Transverse colon (tissue), 4 donors: Measurements from ENCODE around the gene KCNC2. TPM values are rescaled to one million over a fixed set of nuclear protein-coding genes. Genes with fewer than 3 reads are reported as not detected.

Experiments used
- DNase-seq: peaks from one replicate; pipeline ENCODE4 v3.0.0-alpha.2; 2019
- H3K27ac ChIP-seq, 4 donors: fragments of 200-600 bp; sonication (generic); 2 replicates each; pipeline ENCODE4 v1.5.1; 2016 to 2018; ENCODE audit warnings: inconsistent platforms in 4 of 4
- H3K27me3 ChIP-seq: fragments of 200-600 bp; sonication (generic); 2 replicates; pipeline ENCODE4 v1.5.1; 2017; ENCODE audit warnings: inconsistent platforms
- H3K36me3 ChIP-seq, 4 donors: fragments of 200-600 bp; sonication (generic); 2 replicates each; pipeline ENCODE4 v1.5.1; 2017 to 2019; ENCODE audit warnings: inconsistent platforms in 4 of 4
- H3K4me1 ChIP-seq, 4 donors: fragments of 200-600 bp; sonication (generic); 2 replicates each; pipeline ENCODE4 v1.5.1; 2017 to 2020; ENCODE audit warnings: inconsistent platforms in 4 of 4
- H3K4me3 ChIP-seq, 4 donors: fragments of 200-600 bp; sonication (generic); 1 replicate in 1 of 4; 2 replicates in 3 of 4; pipeline versions ENCODE4 v1.5.1 to v1.6.1; 2017 to 2019; ENCODE audit warnings: inconsistent platforms in 4 of 4
- H3K9me3 ChIP-seq, 2 donors: fragments of 200-600 bp; sonication (generic); 2 replicates each; pipeline ENCODE4 v1.5.1; 2017 to 2019; ENCODE audit warnings: inconsistent platforms in 2 of 2
- CTCF ChIP-seq, 5 experiments: fragments of 200-600 bp in 3 of 5; fragments of 450-650 bp in 2 of 5; sonication (generic) in 3 of 5; IDR thresholded peaks; 1 replicate in 2 of 5; 2 replicates in 3 of 5; pipeline ENCODE4 v1.5.1; 2016 to 2017; ENCODE audit warnings: antibody characterized with exemption in 5 of 5, inconsistent platforms in 3 of 5, mild to moderate bottlenecking in 2 of 5, moderate library complexity in 1 of 5
- EP300 ChIP-seq: sonication (generic); formaldehyde crosslinking; IDR thresholded peaks from one replicate; pipeline ENCODE4 v1.6.1; 2017; ENCODE audit warnings: antibody characterized with exemption, low read depth
- POLR2A ChIP-seq: fragments of 450-650 bp; IDR thresholded peaks from one replicate; pipeline ENCODE4 v1.6.1; 2016; ENCODE audit warnings: antibody characterized with exemption, mild to moderate bottlenecking, moderate library complexity
- POLR2AphosphoS5 ChIP-seq, 3 donors: sonication (generic); formaldehyde crosslinking; IDR thresholded peaks; one replicate each; pipeline ENCODE4 v1.6.1; 2016; ENCODE audit warnings: antibody characterized with exemption in 3 of 3
- WGBS, 2 donors: methylation state at CpG; one replicate each; pipeline ENCODE4 v1.1.5; 2018; ENCODE audit warnings: low coverage in 1 of 2; 5-methylcytosine and 5-hydroxymethylcytosine counted together
- in situ Hi-C, 4 donors: fragments of 200-750 bp; cut with MboI; loops; one replicate each; pipeline versions ENCODE4 v1.15.0 to v1.15.1; 2017; ENCODE audit warnings: low sequenced_read_pairs in 3 of 4, low pct_ligation_motif_present in 1 of 4, low pct_unique_long_range_greater_than_20kb in 1 of 4
- intact Hi-C: fragments of 100-400 bp; cut with DNase I; formaldehyde crosslinking; loops from one replicate; pipeline ENCODE4 v1.15.1; 2023; ENCODE audit warnings: low total_unique reads
- total RNA-seq, 4 donors: library from RNA; depleted of rRNA; stranded (reverse); fragments of >200 nt; gene quantifications; one replicate each; pipeline ENCODE4 v1.1.0, GENCODE V29; 2016

The KCNC2 gene
- total RNA-seq, 4 donors from 2014 or later: not detected

GRCh38 chr12:75058228-75058627 is 151.4 kb downstream of the KCNC2 start:
- TF ChIP-seq POLR2AphosphoS5 (IDR thresholded peaks at IDR 0.05): no peak
- TF ChIP-seq CTCF (IDR thresholded peaks at IDR 0.05): no peak
- no peak for TF ChIP-seq POLR2A
- no peak for TF ChIP-seq EP300
- Histone ChIP-seq H3K4me3 (no peak overlapping the region), H3K27ac (no peak overlapping the region), H3K36me3 (no peaks in the 10 kb centered on the region), H3K4me1 (no peaks in the 10 kb centered on the region), H3K27me3 (no peaks in the 10 kb centered on the region), H3K9me3 (no peaks in the 10 kb centered on the region)
- in situ Hi-C loops (no loop called here), intact Hi-C loops (no loop called here)
- no peak for DNase-seq

GRCh38 chr12:75048767-75049166 is 160.9 kb downstream of the KCNC2 start:
- Histone ChIP-seq H3K9me3 (no peaks in the 10 kb centered on the region), H3K4me3 (no peak overlapping the region), H3K36me3 (no peaks in the 10 kb centered on the region), H3K27ac (no peak overlapping the region), H3K4me1 (no peaks in the 10 kb centered on the region), H3K27me3 (no peaks in the 10 kb centered on the region)
- intact Hi-C loops (no loop called here), in situ Hi-C loops (no loop called here)
- DNase-seq: no peak
- WGBS, 2 donors: 78 to 86% methylated on average over 2 of the region's 2 CpGs
- no peak for TF ChIP-seq CTCF (IDR thresholded peaks at IDR 0.05)

DNA sequence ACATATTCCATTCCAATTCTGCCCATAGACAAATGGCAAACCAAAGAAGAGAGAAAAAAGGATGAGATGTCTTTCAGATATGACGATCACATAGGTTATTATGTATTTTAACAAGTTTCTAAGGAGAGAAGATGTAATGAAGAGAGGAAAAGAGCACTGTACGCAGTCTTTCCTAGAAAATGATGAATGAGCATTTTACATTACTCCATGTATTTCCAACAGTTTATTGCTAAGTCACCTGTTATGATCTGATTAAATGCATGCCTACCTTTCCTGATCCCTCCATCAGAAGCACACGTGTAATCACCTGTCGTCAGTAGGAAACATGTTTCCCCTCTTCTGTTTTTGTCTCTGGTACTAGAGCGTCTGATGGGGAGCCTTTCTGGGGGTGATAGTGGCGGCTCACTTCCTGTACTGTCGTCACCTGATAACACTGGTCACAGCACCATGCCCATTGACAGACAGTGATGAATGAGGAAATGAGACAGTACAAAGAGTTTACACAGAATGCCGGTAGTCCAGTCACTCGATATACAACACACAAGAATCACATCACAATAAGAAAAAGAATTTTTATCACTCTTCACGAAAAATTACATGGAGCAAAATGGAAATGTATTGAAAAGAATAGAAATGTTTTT is 161.6 kb downstream of the KCNC2 start:
- Histone ChIP-seq H3K4me1 (no peaks in the 10 kb centered on the region), H3K27me3 (no peaks in the 10 kb centered on the region), H3K36me3 (no peaks in the 10 kb centered on the region), H3K4me3 (no peak overlapping the region), H3K27ac (no peak overlapping the region), H3K9me3 (no peaks in the 10 kb centered on the region)
- in situ Hi-C loops: no loop called here
- intact Hi-C loops: no loop called here
- no peak for TF ChIP-seq CTCF (IDR thresholded peaks at IDR 0.05)
- no peak for TF ChIP-seq POLR2A
- TF ChIP-seq EP300: no peak
- no peak for TF ChIP-seq POLR2AphosphoS5 (IDR thresholded peaks at IDR 0.05)
- DNase-seq: no peak
- WGBS, 2 donors: 72 to 77% methylated on average over 10 of the region's 10 CpGs

- Histone ChIP-seq H3K4me3 (no peak overlapping the region), H3K9me3 (no peaks in the 10 kb centered on the region), H3K27me3 (no peaks in the 10 kb centered on the region), H3K36me3 (no peaks in the 10 kb centered on the region), H3K27ac (no peak overlapping the region), H3K4me1 (no peaks in the 10 kb centered on the region)
- intact Hi-C loops (no loop called here), in situ Hi-C loops (no loop called here)
- 83 to 100% methylated on average over 2 of the region's 2 CpGs for WGBS, 2 donors
- TF ChIP-seq EP300 (no peak), POLR2A (no peak), CTCF (IDR thresholded peaks at IDR 0.05) (no peak), POLR2AphosphoS5 (IDR thresholded peaks at IDR 0.05) (no peak)
- DNase-seq: no peak
Measured at GRCh38 chr12:75042125-75042524, 167.5 kb downstream of the KCNC2 start.
